GM13977 (cell line): Measurements from ENCODE around the gene DENND5B.
"Not testable (repeated sequence)": the region's sequence is repeated elsewhere in the genome, so short reads cannot be mapped to it uniquely, and the experiment has no call there.

ENCODE experiments used
- DNase-seq: peaks from one replicate; pipeline ENCODE4 v3.0.0; 2012; ENCODE audit warnings: low spot score
- in situ Hi-C: fragments of 300-500 bp; cut with MboI; formaldehyde crosslinking; loops from one replicate; pipeline ENCODE4 v1.12.0; 2022; ENCODE audit warnings: low sequenced_read_pairs, low pct_unique_long_range_greater_than_20kb, mixed read lengths, inconsistent platforms; ENCODE audit not compliant: unreplicated experiment
- TF ChIP-seq, protein P1 (sequence below): IDR thresholded peaks from 2 replicates; pipeline ENCODE4 v1.5.1; 2012; ENCODE audit warnings: mild to moderate bottlenecking, control low read depth; ENCODE audit not compliant: insufficient read depth; ENCODE audit errors: extremely low read depth, missing control alignments

DENND5B gene

DNA sequence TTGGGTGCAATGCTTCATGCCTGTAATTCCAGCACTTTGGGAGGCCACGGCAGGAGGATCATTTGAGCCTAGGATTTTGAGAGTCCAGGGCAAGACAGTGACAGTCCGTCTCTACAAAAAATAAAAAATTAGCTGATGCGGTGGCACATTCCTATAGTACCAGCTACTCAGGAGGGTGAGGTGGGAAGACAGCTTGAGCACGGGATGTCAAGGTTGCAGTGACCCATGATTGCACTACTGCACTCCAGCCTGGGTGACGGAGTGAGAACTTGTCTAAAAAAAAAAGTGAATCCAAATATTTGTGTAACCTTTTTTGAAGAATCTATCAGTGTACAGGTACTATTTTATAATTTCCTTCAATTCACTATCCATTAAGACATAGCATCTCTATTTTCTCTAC, 112.5 kb downstream of the DENND5B start:
- DNase-seq = no peak
- in situ Hi-C loops = no loop called here

DNA sequence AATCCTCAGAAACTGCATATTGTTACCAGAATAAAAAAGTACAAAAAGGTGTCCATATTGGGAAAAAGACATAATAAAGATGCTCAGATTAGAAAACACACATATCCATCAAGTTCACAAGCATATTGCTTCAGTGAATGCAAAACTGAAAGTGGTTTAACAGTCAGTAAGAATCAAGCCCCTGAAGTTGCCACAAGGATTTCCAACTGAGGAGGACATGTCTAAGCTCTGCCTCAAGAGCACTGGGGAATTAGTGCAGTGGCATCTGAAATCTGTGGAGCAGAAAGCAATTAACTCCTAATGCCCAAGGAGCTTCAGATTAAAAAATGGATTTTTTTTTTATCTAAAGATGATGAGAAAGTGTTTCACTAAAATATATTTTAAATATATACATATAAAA, 113.2 kb downstream of the DENND5B start:
- in situ Hi-C loops = no loop called here
- DNase-seq = no peak
- TF ChIP-seq, protein P1, sequence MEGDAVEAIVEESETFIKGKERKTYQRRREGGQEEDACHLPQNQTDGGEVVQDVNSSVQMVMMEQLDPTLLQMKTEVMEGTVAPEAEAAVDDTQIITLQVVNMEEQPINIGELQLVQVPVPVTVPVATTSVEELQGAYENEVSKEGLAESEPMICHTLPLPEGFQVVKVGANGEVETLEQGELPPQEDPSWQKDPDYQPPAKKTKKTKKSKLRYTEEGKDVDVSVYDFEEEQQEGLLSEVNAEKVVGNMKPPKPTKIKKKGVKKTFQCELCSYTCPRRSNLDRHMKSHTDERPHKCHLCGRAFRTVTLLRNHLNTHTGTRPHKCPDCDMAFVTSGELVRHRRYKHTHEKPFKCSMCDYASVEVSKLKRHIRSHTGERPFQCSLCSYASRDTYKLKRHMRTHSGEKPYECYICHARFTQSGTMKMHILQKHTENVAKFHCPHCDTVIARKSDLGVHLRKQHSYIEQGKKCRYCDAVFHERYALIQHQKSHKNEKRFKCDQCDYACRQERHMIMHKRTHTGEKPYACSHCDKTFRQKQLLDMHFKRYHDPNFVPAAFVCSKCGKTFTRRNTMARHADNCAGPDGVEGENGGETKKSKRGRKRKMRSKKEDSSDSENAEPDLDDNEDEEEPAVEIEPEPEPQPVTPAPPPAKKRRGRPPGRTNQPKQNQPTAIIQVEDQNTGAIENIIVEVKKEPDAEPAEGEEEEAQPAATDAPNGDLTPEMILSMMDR = no peak

More for the DNA sequence above, 112.5 kb downstream of the DENND5B start:
- TF ChIP-seq, protein P1 = no peak

DNA sequence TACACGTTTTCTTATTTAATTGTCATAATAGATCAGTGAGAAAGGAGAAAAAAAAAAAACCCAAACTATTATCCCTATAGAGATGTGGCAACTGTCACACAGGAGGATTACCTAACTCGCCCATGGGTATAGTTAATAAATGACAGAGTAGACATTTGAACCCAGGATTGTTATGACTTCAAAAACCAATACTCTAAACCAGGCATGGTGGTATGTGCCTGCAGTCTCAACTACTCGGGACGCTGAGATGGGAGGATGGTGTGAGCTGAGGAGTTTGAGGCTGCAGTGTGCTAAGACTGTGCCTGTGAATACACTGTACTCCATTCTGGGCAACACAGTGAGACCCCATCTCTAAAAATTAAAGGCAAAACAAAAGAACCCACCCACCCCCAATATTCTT, 114.5 kb downstream of the DENND5B start:
- no peak for DNase-seq
- TF ChIP-seq, protein P1 = no peak
- in situ Hi-C loops = no loop called here

DNA sequence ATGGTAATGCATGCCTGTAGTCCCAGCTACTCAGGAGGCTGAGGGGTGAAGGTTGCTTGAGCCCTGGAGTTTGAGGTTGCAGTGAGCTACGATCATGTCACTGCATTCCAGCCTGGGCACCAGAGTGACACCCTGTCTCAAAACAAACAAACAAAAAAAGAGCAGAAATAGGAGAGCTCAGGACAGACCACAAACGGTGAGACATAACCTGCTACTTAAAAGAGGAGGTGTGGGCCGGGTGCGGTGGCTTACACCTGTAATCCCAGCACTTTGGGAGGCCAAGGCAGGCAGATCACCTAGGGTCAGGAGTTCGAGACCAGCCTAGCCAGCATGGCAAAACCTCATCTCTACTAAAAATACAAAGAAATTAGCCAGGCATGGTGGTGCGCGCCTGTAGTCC, 115.3 kb downstream of the DENND5B start:
- in situ Hi-C loops, DNase-seq: not testable (repeated sequence)

DNA sequence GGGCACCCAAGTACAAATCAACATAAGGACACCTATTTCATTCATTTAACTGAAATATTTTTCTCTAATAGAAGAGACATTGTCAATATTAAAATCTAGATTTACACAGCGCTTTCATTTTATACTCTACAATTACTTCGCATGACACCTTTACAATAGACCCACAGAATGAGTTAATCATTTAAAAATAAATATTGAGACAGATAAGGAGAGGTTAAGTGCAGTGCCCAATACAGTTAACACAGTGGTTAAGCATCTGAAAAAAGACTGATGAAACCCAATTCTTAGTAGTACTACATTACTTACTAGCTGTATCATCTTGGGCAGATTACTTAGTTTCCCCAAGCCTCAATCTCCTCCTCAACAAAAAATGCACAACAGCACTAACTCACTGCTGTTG, 116.2 kb downstream of the DENND5B start:
- in situ Hi-C loops = no loop called here
- DNase-seq = no peak
- TF ChIP-seq, protein P1 = no peak

DNA sequence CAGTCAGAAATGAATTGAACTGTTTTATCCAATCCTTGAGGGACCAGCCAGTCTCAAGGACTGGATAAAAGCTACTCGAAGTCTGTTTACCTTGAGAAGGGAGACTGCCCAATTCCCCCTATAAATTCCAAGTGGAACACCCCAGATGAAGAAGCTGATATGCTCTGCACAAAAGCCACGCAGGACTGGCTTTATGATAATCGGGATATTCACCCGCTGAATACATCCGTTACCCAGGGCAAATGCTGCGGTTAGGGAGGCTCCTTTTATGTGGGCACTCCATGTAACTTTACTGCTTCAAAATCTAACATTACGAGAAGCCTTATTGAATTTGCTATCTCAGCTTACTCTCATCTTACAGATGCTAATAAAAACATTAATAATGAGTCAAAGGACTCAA, 119.1 kb downstream of the DENND5B start:
- in situ Hi-C loops = no loop called here
- DNase-seq = no peak
- TF ChIP-seq, protein P1 = no peak

DNA sequence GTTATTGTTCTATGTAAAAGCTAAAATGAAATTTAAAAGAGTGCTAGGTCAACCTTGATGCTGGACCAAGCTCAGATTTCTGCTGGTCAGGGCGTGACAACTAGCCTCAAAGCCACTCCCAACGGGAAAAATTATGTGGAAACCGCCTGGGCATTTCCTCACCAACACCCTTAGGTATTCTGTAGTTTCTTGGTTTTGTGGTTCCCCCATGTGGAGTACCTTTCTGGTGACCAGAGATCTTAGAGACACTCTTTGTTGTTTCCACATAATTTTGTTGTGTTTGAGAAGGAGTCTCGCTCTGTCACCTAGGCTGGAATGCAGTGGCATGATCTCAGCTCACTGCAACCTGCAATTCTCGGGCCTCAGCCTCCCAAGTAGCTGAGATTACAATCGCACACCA, 119.9 kb downstream of the DENND5B start:
- DNase-seq = no peak
- in situ Hi-C loops = no loop called here
- TF ChIP-seq, protein P1 = no peak

DNA sequence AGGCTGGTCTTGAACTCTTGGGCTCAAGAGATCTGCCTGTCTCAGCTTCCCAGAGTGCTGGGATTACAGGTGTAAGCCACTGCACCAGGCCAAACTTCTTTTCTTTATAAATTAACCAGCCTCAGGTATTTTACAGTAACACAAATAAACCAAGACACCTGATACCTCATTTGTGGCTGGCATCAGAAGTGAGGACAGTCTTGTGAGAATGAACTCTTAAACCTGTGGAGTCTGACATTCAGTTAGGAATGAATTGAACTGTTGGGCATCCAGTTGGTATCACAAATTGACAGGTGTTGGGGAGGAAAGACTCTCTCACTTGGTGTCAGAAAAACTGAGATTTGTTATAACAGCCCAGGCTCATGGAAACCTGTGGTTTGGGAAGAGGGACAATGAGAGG, 120.5 kb downstream of the DENND5B start:
- in situ Hi-C loops = no loop called here
- no peak for DNase-seq
- TF ChIP-seq, protein P1 = no peak
